Testis (tissue), 3 donors: ENCODE results near the gene LSM12. TPM values are rescaled to one million over a fixed set of nuclear protein-coding genes. Genes with fewer than 3 reads are reported as not detected.
A peak's percentile ranks its signal among the peaks of the same experiment; 100 is the strongest.

Experiments used
- DNase-seq: peaks from one replicate; pipeline ENCODE4 v3.0.0-alpha.2; 2019
- H3K27ac ChIP-seq, 2 donors: fragments of 200-600 bp; sonication (generic); one replicate each; pipeline ENCODE4 v1.5.1; 2019
- H3K27me3 ChIP-seq: fragments of 200-600 bp; sonication (generic); one replicate; pipeline ENCODE4 v1.5.1; 2019
- H3K36me3 ChIP-seq: fragments of 200-600 bp; sonication (generic); one replicate; pipeline ENCODE4 v1.5.1; 2017; ENCODE audit warnings: low read depth; ENCODE audit errors: missing control alignments
- H3K4me1 ChIP-seq: fragments of 200-600 bp; sonication (generic); one replicate; pipeline ENCODE4 v1.5.1; 2019
- H3K4me3 ChIP-seq, 2 donors: fragments of 200-600 bp; sonication (generic); one replicate each; pipeline ENCODE4 v1.5.1; 2017 to 2019
- H3K9me3 ChIP-seq: fragments of 200-600 bp; sonication (generic); one replicate; pipeline ENCODE4 v1.5.1; 2017
- POLR2A ChIP-seq: fragments of 450-650 bp; IDR thresholded peaks from one replicate; pipeline ENCODE4 v1.6.1; 2017; ENCODE audit warnings: antibody characterized with exemption, mild to moderate bottlenecking, moderate library complexity
- WGBS, 2 donors: methylation state at CpG; one replicate each; pipeline ENCODE4 v1.1.5; 2018; 5-methylcytosine and 5-hydroxymethylcytosine counted together
- intact Hi-C: fragments of 100-400 bp; cut with DNase I; formaldehyde crosslinking; loops from one replicate; pipeline ENCODE4 v1.15.1; 2023; ENCODE audit warnings: low total_unique reads
- polyA plus RNA-seq: library from polyadenylated mRNA; stranded (reverse); fragments of 350-450 nt; fragmentation: Illumina TruSeq; extraction: RNeasy Lipid Tissue Mini Kit (QIAGEN cat#74804); gene quantifications from one replicate; pipeline ENCODE4 v1.2.3, GENCODE V29; 2014; ENCODE audit warnings: low read depth, low replicate concordance; ENCODE audit not compliant: insufficient read depth
- total RNA-seq, 2 donors: library from RNA; depleted of rRNA; stranded (reverse); fragments of >200 nt; gene quantifications; one replicate each; pipeline ENCODE4 v1.2.3, GENCODE V29; 2016
- TF ChIP-seq, protein P1 (sequence below), 3 experiments: fragments of 450-650 bp in 2 of 3; fragments of 200-600 bp in 1 of 3; sonication (generic) in 1 of 3; IDR thresholded peaks; one replicate each; pipeline ENCODE4 v1.5.1; 2016 to 2019; ENCODE audit warnings: antibody characterized with exemption in 3 of 3, mild to moderate bottlenecking in 2 of 3, moderate library complexity in 1 of 3

Gene LSM12
- total and polyA plus RNA-seq, 3 donors from 2014 or later: 52.7 to 74.4 (median 57.6) TPM

DNA sequence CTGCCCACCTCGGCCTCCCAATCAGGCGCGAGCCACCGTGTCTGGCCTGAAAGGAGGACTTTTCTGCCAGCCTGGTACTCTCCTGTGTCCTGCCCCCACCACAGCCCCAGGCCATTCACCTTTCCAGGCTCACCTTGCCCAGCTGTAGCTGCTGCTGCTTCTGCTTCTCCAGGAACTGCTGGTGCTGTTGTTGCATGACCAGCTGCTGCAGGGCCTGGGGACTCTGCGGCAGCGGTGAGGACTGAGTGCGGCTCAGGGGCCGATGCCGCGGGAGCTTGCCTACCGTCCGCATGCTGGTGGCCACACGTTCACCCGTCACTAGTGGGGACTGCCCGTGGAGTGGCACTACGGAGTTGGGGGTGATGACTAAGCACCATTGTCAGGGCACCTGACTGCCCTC, 21.8 kb upstream of the LSM12 start:
- TF ChIP-seq, protein P1, sequence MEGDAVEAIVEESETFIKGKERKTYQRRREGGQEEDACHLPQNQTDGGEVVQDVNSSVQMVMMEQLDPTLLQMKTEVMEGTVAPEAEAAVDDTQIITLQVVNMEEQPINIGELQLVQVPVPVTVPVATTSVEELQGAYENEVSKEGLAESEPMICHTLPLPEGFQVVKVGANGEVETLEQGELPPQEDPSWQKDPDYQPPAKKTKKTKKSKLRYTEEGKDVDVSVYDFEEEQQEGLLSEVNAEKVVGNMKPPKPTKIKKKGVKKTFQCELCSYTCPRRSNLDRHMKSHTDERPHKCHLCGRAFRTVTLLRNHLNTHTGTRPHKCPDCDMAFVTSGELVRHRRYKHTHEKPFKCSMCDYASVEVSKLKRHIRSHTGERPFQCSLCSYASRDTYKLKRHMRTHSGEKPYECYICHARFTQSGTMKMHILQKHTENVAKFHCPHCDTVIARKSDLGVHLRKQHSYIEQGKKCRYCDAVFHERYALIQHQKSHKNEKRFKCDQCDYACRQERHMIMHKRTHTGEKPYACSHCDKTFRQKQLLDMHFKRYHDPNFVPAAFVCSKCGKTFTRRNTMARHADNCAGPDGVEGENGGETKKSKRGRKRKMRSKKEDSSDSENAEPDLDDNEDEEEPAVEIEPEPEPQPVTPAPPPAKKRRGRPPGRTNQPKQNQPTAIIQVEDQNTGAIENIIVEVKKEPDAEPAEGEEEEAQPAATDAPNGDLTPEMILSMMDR (IDR thresholded peaks at IDR 0.05): no peak
- TF ChIP-seq POLR2A: no peak
- no peak for DNase-seq
- H3K4me3 ChIP-seq: no peak overlapping the region
- no peaks in the 10 kb centered on the region for H3K36me3 ChIP-seq
- 91 to 92% methylated on average over 4 to 16 of the region's 16 CpGs for WGBS, 2 donors
- intact Hi-C loops: no loop called here
- H3K9me3 ChIP-seq: no peaks in the 10 kb centered on the region
- H3K27ac ChIP-seq: no peak overlapping the region
- no peaks in the 10 kb centered on the region for H3K27me3 ChIP-seq
- H3K4me1 ChIP-seq: peaks cover 8% of the 10 kb centered on the region

DNA sequence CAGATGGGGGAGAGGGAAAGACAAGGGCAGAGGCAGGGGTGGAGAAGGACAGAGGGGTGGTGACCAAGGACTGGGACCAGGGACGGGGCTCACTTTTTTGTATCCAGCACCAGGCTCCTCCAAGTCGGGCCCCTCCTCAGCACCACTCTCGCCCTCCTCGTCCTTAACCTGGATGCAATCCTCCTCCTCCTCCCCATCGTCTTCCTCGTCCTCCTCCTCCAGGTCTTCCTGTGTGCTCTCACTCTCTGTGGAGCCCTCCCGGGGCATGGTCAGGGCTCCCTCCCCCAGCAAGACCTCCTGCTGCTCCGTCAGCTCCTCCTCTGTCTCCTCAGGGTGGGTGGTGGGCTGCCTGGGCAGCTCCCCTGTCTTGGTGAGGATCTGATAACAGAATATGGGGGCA, 20.8 kb upstream of the LSM12 start:
- no peak for DNase-seq
- Histone ChIP-seq H3K4me1 (peaks cover 8% of the 10 kb centered on the region), H3K4me3 (no peak overlapping the region), H3K27ac (peak overlapping the region in 1 of 2 donors; percentile 39), H3K9me3 (no peaks in the 10 kb centered on the region), H3K27me3 (no peaks in the 10 kb centered on the region), H3K36me3 (no peaks in the 10 kb centered on the region)
- intact Hi-C loops: no loop called here
- 55 to 59% methylated on average over 8 of the region's 8 CpGs for WGBS, 2 donors
- TF ChIP-seq, protein P1 (IDR thresholded peaks at IDR 0.05): no peak
- no peak for TF ChIP-seq POLR2A

DNA sequence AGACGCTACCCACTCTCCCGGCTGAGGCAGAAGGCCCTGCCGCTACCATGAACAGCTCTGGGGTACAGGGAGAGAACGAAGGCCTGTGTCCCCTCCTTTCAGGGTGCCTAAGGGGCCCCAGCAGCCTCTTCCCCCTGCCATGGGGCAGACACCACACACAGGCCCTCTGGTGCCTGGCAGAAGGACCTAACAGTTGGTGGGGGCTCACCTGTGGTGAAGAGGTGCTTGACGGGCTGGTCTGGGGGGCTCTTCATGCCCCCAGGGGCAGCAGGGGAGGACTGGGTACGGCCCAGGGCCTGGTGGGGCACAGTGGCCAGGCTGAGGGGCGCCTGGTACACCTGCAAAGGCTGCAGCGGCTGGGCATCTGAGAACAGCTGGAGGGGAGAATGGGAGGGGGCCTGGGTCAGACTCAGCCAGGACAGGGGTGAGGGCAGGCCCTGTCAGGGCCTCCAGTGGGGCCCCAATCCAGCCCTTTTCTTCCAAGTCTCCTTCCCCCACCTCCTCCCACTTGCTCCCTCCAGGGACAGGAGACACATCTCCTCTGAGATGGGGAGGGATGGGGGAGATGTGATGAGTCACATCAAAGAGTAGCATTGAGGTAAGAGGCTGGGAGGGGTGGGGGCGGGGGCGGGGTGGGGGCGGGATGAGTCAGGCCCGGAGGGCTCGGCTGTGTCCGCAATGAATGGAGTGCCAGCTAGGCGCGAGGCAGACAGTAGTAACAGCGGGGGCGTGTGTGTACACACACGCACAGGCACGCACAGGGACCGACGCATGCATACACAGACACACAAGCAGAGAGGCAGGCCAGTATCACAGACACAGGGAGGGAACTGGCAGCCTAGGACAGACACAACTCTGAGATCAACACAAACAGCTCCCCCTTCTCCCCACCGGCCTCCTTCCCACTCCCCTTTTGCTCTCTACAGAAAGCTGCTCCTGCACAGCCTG, 20.2 kb upstream of the LSM12 start:
- intact Hi-C loops: no loop called here
- Histone ChIP-seq H3K27me3 (no peaks in the 10 kb centered on the region), H3K27ac (peak overlapping the region in 1 of 2 donors; percentile 39), H3K4me1 (peaks cover 8% of the 10 kb centered on the region), H3K9me3 (no peaks in the 10 kb centered on the region), H3K36me3 (no peaks in the 10 kb centered on the region), H3K4me3 (no peak overlapping the region)
- DNase-seq: peak; percentile 57
- 48 to 51% methylated on average over 17 to 23 of the region's 23 CpGs for WGBS, 2 donors
- TF ChIP-seq, protein P1 (IDR thresholded peaks at IDR 0.05): no peak
- no peak for TF ChIP-seq POLR2A

DNA sequence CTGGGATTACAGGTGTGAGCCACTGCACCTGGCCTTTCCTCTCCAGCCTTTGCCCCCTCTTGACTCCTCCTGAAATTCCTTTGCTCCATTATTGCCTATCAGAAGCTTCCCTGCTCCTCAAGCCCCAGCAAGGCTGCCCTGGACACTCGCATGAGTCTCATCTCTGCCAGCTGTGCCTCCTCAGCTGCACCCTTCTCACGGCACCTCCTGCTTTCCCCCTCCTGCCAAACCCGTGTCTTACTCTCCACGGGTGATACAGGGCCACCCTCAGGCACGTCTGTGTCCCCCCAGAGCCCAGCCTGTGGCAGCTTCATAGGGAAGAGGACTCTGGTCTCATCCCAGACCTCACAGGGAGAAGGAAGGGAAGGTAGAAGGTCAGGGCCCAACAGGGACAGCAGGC, 19.4 kb upstream of the LSM12 start:
- no peak for DNase-seq
- intact Hi-C loops: no loop called here
- Histone ChIP-seq H3K27ac (no peak overlapping the region), H3K4me1 (peaks cover 8% of the 10 kb centered on the region), H3K27me3 (no peaks in the 10 kb centered on the region), H3K9me3 (no peaks in the 10 kb centered on the region), H3K4me3 (no peak overlapping the region), H3K36me3 (no peaks in the 10 kb centered on the region)
- 74 to 87% methylated on average over 5 of the region's 5 CpGs for WGBS, 2 donors
- TF ChIP-seq POLR2A: no peak
- TF ChIP-seq, protein P1 (IDR thresholded peaks at IDR 0.05): no peak
